Prostate gland (tissue), 2 donors: ENCODE results near the gene MNDA. TPM values are rescaled to one million over a fixed set of nuclear protein-coding genes. Genes with fewer than 3 reads are reported as not detected.

Source experiments
- DNase-seq: peaks from one replicate; pipeline ENCODE4 v3.0.0-alpha.2; 2019; ENCODE audit warnings: low spot score
- H3K27ac ChIP-seq, 2 donors: fragments of 200-600 bp; sonication (generic); 2 replicates each; pipeline ENCODE4 v1.5.1; 2017 to 2019
- H3K27me3 ChIP-seq: fragments of 200-600 bp; sonication (generic); replicated peaks from 2 replicates; pipeline ENCODE4 v1.5.1; 2019; ENCODE audit not compliant: insufficient read depth
- H3K36me3 ChIP-seq, 2 donors: fragments of 200-600 bp; sonication (generic); 1 replicate in 1 of 2; 2 replicates in 1 of 2; pipeline versions ENCODE4 v1.5.1 to v1.8.1; 2017 to 2019
- H3K4me1 ChIP-seq: fragments of 200-600 bp; sonication (generic); replicated peaks from 2 replicates; pipeline ENCODE4 v1.5.1; 2019
- H3K4me3 ChIP-seq, 2 donors: fragments of 200-600 bp; sonication (generic); 2 replicates each; pipeline ENCODE4 v1.5.1; 2017 to 2019
- H3K9me3 ChIP-seq: fragments of 200-600 bp; sonication (generic); 2 replicates; pipeline ENCODE4 v1.5.1; 2017
- CTCF ChIP-seq, 4 experiments: fragments of 200-600 bp in 2 of 4; fragments of 450-650 bp in 2 of 4; sonication (generic) in 2 of 4; IDR thresholded peaks; 1 replicate in 3 of 4; 2 replicates in 1 of 4; pipeline ENCODE4 v1.5.1; 2016 to 2019; ENCODE audit warnings: antibody characterized with exemption in 4 of 4, mild to moderate bottlenecking in 2 of 4, moderate library complexity in 2 of 4
- POLR2A ChIP-seq: fragments of 450-650 bp; IDR thresholded peaks from one replicate; pipeline ENCODE4 v1.6.1; 2016; ENCODE audit warnings: antibody characterized with exemption, mild to moderate bottlenecking
- POLR2AphosphoS5 ChIP-seq: sonication (generic); formaldehyde crosslinking; IDR thresholded peaks from one replicate; pipeline ENCODE4 v1.6.1; 2017; ENCODE audit warnings: antibody characterized with exemption
- WGBS: methylation state at CpG from one replicate; pipeline ENCODE4 v1.1.5; 2018; 5-methylcytosine and 5-hydroxymethylcytosine counted together
- intact Hi-C: fragments of 100-400 bp; cut with DNase I; formaldehyde crosslinking; loops from one replicate; pipeline ENCODE4 v1.14.2; 2022
- total RNA-seq, 2 donors: library from RNA; depleted of rRNA; stranded (reverse); fragments of >200 nt; gene quantifications; one replicate each; pipeline ENCODE4 v1.1.0, GENCODE V29; 2016

MNDA gene
- total RNA-seq, 2 donors from 2014 or later: 0.36 to 11.4 TPM

GRCh38 chr1:158818560-158818959 is 12.6 kb upstream of the MNDA start:
- H3K4me1 ChIP-seq: no peaks in the 10 kb centered on the region
- H3K9me3 ChIP-seq: no peaks in the 10 kb centered on the region
- H3K27me3 ChIP-seq: no peaks in the 10 kb centered on the region
- no peaks in the 10 kb centered on the region for H3K36me3 ChIP-seq
- H3K27ac ChIP-seq: no peak overlapping the region
- DNase-seq: no peak
- intact Hi-C loops: no loop called here
- TF ChIP-seq CTCF (IDR thresholded peaks at IDR 0.05): no peak
- TF ChIP-seq POLR2AphosphoS5: no peak
- no peak for TF ChIP-seq POLR2A
- whole genome bisulfite sequencing: 63% methylated on average over 1 of the region's 1 CpG
- no peak overlapping the region for H3K4me3 ChIP-seq

- TF ChIP-seq POLR2AphosphoS5 (no peak), CTCF (IDR thresholded peaks at IDR 0.05) (no peak), POLR2A (no peak)
- Histone ChIP-seq H3K27ac (no peak overlapping the region), H3K27me3 (no peaks in the 10 kb centered on the region), H3K36me3 (no peaks in the 10 kb centered on the region), H3K4me3 (no peak overlapping the region), H3K4me1 (no peaks in the 10 kb centered on the region), H3K9me3 (no peaks in the 10 kb centered on the region)
- intact Hi-C loops: no loop called here
- DNase-seq: no peak
- WGBS: 93% methylated on average over 1 of the region's 1 CpG
These were observed 12.1 kb upstream of the MNDA start for GRCh38 chr1:158818975-158819431.

- TF ChIP-seq POLR2AphosphoS5: no peak
- TF ChIP-seq POLR2A: no peak
- TF ChIP-seq CTCF (IDR thresholded peaks at IDR 0.05): no peak
- DNase-seq: no peak
- 73% methylated on average over 7 of the region's 7 CpGs for WGBS
- H3K27ac ChIP-seq: no peak overlapping the region
- intact Hi-C loops: no loop called here
- no peak overlapping the region for H3K4me3 ChIP-seq
- H3K4me1 ChIP-seq: no peaks in the 10 kb centered on the region
- no peaks in the 10 kb centered on the region for H3K36me3 ChIP-seq
- H3K27me3 ChIP-seq: no peaks in the 10 kb centered on the region
- no peaks in the 10 kb centered on the region for H3K9me3 ChIP-seq
These were observed 11.4 kb upstream of the MNDA start for GRCh38 chr1:158819461-158820443.

- Histone ChIP-seq H3K27ac (no peak overlapping the region), H3K4me1 (no peaks in the 10 kb centered on the region), H3K36me3 (no peaks in the 10 kb centered on the region), H3K4me3 (no peak overlapping the region), H3K9me3 (no peaks in the 10 kb centered on the region), H3K27me3 (no peaks in the 10 kb centered on the region)
- 95% methylated on average over 1 of the region's 1 CpG for WGBS
- TF ChIP-seq CTCF (IDR thresholded peaks at IDR 0.05) (no peak), POLR2AphosphoS5 (no peak), POLR2A (no peak)
- intact Hi-C loops: no loop called here
- DNase-seq: no peak
These were observed 9.4 kb upstream of the MNDA start for GRCh38 chr1:158821723-158822122.
